K562 (cell line): ENCODE results near the gene MYH11.

Experiments
- GABPA ChIP-seq: fragments of 200-800 bp; sonication (Bioruptor generic); conservative IDR thresholded peaks from 2 replicates; pipeline ENCODE4 v1.6.1; 2016; ENCODE audit warnings: low read depth, missing genetic modification characterization, missing compliant biosample characterization
- MYC ChIP-seq, 2 experiments: fragments of 250-450 bp in 1 of 2; sonication (Bioruptor Pico) in 1 of 2; IDR thresholded peaks; 2 replicates each; pipeline versions ENCODE4 v1.5.1 to v1.6.1; 2012 to 2021; ENCODE audit warnings: low read depth in 2 of 2, borderline replicate concordance in 1 of 2, improper control_type of control experiment in 1 of 2, low read length in 1 of 2, mild to moderate bottlenecking in 1 of 2, moderate library complexity in 1 of 2
- NCOA2 ChIP-seq, 2 experiments: fragments of 450-650 bp; IDR thresholded peaks; 2 replicates each; pipeline ENCODE4 v1.6.1; 2018; ENCODE audit warnings: mild to moderate bottlenecking in 2 of 2, moderate library complexity in 1 of 2; ENCODE audit not compliant: partially characterized antibody in 2 of 2
- POLR2A ChIP-seq: fragments of 450-650 bp; conservative IDR thresholded peaks from 2 replicates; pipeline ENCODE4 v1.6.1; 2016
- POLR2AphosphoS5 ChIP-seq: IDR thresholded peaks from 2 replicates; pipeline ENCODE4 v1.6.1; 2011; ENCODE audit warnings: mild to moderate bottlenecking, low read depth, low read length, moderate library complexity; ENCODE audit not compliant: control insufficient read depth, insufficient read depth
- RFX1 ChIP-seq: fragments of 450-650 bp; IDR thresholded peaks from 2 replicates; pipeline ENCODE4 v1.6.1; 2016; ENCODE audit warnings: mild to moderate bottlenecking, moderate library complexity
- SIN3A ChIP-seq, 2 experiments: fragments of 150-350 bp in 1 of 2; IDR thresholded peaks; 2 replicates each; pipeline ENCODE4 v1.6.1; 2011 to 2016; ENCODE audit warnings: borderline replicate concordance in 2 of 2, low read depth in 2 of 2, low read length in 2 of 2, mild to moderate bottlenecking in 2 of 2, moderate library complexity in 2 of 2; ENCODE audit not compliant: control insufficient read depth in 1 of 2
- SRSF9 ChIP-seq: fragments of 200-400 bp; formaldehyde crosslinking; IDR thresholded peaks from 2 replicates; pipeline ENCODE4 v1.6.1; 2017; ENCODE audit warnings: low read depth, low read length, borderline replicate concordance
- STAT6 ChIP-seq: sonication (generic); formaldehyde crosslinking; IDR thresholded peaks from 2 replicates; pipeline ENCODE4 v1.8.1; 2023; ENCODE audit warnings: mild to moderate bottlenecking, missing genetic modification reagents
- ZNF232 ChIP-seq: sonication (generic); formaldehyde crosslinking; IDR thresholded peaks from 2 replicates; pipeline ENCODE4 v1.8.0; 2022; ENCODE audit warnings: mild to moderate bottlenecking, missing genetic modification reagents
- ZNF253 ChIP-seq: fragments of 250-450 bp; sonication (Bioruptor Pico); conservative IDR thresholded peaks from 2 replicates; pipeline ENCODE4 v1.6.1; 2021; ENCODE audit warnings: mild to moderate bottlenecking
- ZNF274 ChIP-seq: IDR thresholded peaks from 2 replicates; pipeline ENCODE4 v1.6.1; 2011; ENCODE audit warnings: low read depth, mild to moderate bottlenecking, low read length, moderate library complexity, borderline replicate concordance
- TF ChIP-seq, protein P1 (sequence below): fragments of 250-450 bp; sonication (Bioruptor Pico); IDR thresholded peaks from 2 replicates; pipeline ENCODE4 v1.8.0; 2021; ENCODE audit warnings: moderate library complexity, mild to moderate bottlenecking, inconsistent platforms
- TF ChIP-seq, protein P2 (sequence below), 3 experiments: IDR thresholded peaks in 2 of 3; conservative IDR thresholded peaks in 1 of 3; 2 replicates each; pipeline ENCODE4 v1.5.1; 2011 to 2012; ENCODE audit warnings: low read length in 3 of 3, mild to moderate bottlenecking in 3 of 3, control low read depth in 2 of 3, improper control_type of control experiment in 1 of 3, inconsistent platforms in 1 of 3, low read depth in 1 of 3, mixed read lengths in 1 of 3, moderate library complexity in 1 of 3; ENCODE audit not compliant: insufficient read depth in 2 of 3

DNA sequence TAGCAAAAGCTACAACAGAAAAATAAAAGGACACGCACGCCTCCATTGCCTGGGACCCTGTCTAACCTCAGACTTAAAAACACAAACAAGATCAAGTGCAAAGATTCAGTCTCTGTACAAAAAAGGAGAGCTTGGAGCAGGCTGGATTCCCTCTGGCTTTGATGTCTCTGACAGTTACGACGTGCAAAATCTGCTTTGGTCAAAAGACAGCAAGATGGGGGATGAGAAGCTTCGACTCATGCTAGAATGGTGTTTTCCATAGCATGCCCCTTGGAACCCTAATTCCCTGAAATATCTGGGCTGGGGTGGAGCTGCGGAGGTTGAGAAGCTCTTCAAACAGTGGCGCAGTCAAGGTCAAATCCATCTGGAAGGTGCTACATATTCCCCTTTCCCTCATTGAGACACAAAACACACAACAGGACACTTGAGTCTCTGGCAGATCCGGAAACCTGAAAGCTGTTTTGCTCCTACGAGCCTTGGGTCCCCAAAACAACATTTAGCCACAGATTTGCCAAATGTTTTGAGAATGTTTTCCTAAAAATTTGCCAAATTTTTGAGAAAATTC, 9.1 kb downstream of the MYH11 start:
- TF ChIP-seq NCOA2 (IDR thresholded peaks at IDR 0.05; ENCODE audit: partially characterized antibody in 2 of 2) (no peak), GABPA (tag) (no peak), POLR2AphosphoS5 (no peak), RFX1 (no peak), SIN3A (IDR thresholded peaks at IDR 0.05; ENCODE audit: borderline replicate concordance in 2 of 2, control insufficient read depth in 1 of 2, low read depth in 2 of 2, low read length in 2 of 2) (no peak), ZNF232 (no peak), ZNF253 (CRISPR knock-in tag) (no peak), SRSF9 (no peak), MYC (IDR thresholded peaks at IDR 0.05; ENCODE audit: low read depth, low read length) (no peak), MYC (CRISPR knock-in tag; IDR thresholded peaks at IDR 0.05; ENCODE audit: borderline replicate concordance, low read depth) (no peak), STAT6 (CRISPR knock-in tag) (no peak), POLR2A (no peak), ZNF274 (no peak)
- TF ChIP-seq, protein P1, sequence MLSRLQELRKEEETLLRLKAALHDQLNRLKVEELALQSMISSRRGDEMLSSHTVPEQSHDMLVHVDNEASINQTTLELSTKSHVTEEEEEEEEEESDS (CRISPR knock-in tag), result no peak
- TF ChIP-seq, protein P2, sequence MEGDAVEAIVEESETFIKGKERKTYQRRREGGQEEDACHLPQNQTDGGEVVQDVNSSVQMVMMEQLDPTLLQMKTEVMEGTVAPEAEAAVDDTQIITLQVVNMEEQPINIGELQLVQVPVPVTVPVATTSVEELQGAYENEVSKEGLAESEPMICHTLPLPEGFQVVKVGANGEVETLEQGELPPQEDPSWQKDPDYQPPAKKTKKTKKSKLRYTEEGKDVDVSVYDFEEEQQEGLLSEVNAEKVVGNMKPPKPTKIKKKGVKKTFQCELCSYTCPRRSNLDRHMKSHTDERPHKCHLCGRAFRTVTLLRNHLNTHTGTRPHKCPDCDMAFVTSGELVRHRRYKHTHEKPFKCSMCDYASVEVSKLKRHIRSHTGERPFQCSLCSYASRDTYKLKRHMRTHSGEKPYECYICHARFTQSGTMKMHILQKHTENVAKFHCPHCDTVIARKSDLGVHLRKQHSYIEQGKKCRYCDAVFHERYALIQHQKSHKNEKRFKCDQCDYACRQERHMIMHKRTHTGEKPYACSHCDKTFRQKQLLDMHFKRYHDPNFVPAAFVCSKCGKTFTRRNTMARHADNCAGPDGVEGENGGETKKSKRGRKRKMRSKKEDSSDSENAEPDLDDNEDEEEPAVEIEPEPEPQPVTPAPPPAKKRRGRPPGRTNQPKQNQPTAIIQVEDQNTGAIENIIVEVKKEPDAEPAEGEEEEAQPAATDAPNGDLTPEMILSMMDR (IDR thresholded peaks at IDR 0.05 in 2 of 3, conservative IDR thresholded peaks at IDR 0.05 in 1 of 3; ENCODE audit: insufficient read depth in 2 of 3, low read depth in 1 of 3, low read length in 3 of 3), result no peak
